Esophagus (tissue), 2 donors: ENCODE data around the gene SLC43A3. TPM values are rescaled to one million over a fixed set of nuclear protein-coding genes. Genes with fewer than 3 reads are reported as not detected.
A peak's percentile ranks its signal among the peaks of the same experiment; 100 is the strongest.

Source experiments
- H3K27ac ChIP-seq, 2 donors: one replicate each; pipeline ENCODE4 v1.5.1; 2013; ENCODE audit warnings: low read depth in 2 of 2, mild to moderate bottlenecking in 2 of 2, inconsistent platforms in 1 of 2, low read length in 1 of 2, moderate library complexity in 1 of 2
- H3K27me3 ChIP-seq, 2 donors: one replicate each; pipeline ENCODE4 v1.6.1; 2013; ENCODE audit warnings: low read length in 2 of 2, control low read depth in 1 of 2, mild to moderate bottlenecking in 1 of 2; ENCODE audit not compliant: insufficient read depth in 2 of 2, control insufficient read depth in 1 of 2
- H3K36me3 ChIP-seq, 2 donors: one replicate each; pipeline ENCODE4 v1.6.1; 2013; ENCODE audit warnings: low read length in 1 of 2; ENCODE audit not compliant: control insufficient read depth in 2 of 2, insufficient read depth in 2 of 2
- H3K4me1 ChIP-seq, 2 donors: one replicate each; pipeline ENCODE4 v1.6.1; 2013; ENCODE audit warnings: low read length in 1 of 2; ENCODE audit not compliant: control insufficient read depth in 2 of 2, insufficient read depth in 2 of 2
- H3K4me3 ChIP-seq, 2 donors: one replicate each; pipeline ENCODE4 v1.5.1; 2013; ENCODE audit warnings: low read length in 2 of 2, mild to moderate bottlenecking in 2 of 2, low read depth in 1 of 2, moderate library complexity in 1 of 2
- H3K9me3 ChIP-seq, 2 donors: one replicate each; pipeline ENCODE4 v1.6.1; 2013; ENCODE audit warnings: mild to moderate bottlenecking in 2 of 2, low read depth in 1 of 2, low read length in 1 of 2, moderate library complexity in 1 of 2; ENCODE audit not compliant: control insufficient read depth in 2 of 2, insufficient read depth in 1 of 2
- WGBS, 2 donors: extraction: QIAGEN DNeasy Blood & Tissue Kit; methylation state at CpG; one replicate each; pipeline ENCODE4 v1.1.7; 2013; 5-methylcytosine and 5-hydroxymethylcytosine counted together
- polyA plus RNA-seq, 2 donors: library from polyadenylated mRNA; stranded (reverse); fragments of 200-250 nt; gene quantifications; one replicate each; pipeline ENCODE4 v1.2.3, GENCODE V29; 2013
- donor health status: healthy with polysubstance abuse.
- donor health status: Bipolar disorder and iron deficiency.

SLC43A3 gene
- polyA plus RNA-seq, 2 donors: 24.0 to 28.9 TPM

DNA sequence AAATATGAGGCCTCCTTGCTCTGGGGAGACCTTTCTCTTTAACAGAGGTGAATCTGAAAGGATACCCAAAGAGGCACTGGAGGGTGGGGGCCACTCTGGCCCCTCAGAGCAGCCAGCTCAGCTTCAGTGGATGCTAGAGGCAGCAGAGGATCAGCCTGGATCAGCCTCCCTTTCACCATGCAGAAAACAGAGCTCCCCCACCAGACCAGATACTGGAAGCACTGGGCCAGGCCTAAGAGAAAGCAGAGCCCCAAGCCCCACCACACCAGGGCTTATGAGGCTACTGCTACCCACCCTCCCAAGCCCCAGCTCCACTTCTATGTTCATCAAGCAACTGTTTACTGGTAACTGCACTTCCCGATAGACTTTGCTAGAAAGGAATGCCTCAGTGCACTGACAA is 4.0 kb upstream of the SLC43A3 start:
- Histone ChIP-seq H3K27me3 (no peaks in the 10 kb centered on the region), H3K4me3 (no peak overlapping the region), H3K9me3 (no peaks in the 10 kb centered on the region), H3K4me1 (peaks cover 3 to 4% of the 10 kb centered on the region in 2 donors), H3K27ac (no peak overlapping the region), H3K36me3 (no peaks in the 10 kb centered on the region)
- WGBS, 2 donors: 79 to 95% methylated on average over 1 of the region's 1 CpG

DNA sequence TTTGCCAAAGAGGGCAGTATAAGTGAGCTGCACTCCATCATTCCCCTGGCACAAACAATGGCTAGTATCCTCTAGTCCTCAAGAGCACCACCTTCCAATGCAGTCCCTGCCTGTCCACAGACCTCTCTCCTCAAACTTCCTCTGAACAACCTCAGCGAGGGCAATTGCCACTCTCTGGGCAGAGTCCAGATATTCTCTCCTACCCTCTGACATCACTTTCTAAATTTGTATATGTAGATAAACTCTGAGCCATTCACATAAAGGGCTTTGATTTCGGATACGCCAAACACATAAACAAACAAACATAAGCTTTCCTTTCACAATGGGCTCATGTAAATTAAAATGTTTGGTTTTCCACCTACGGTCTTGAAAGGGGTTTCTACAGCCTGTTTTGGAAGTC is 3.0 kb upstream of the SLC43A3 start:
- Histone ChIP-seq H3K27me3 (no peaks in the 10 kb centered on the region), H3K4me1 (peaks cover 4 to 13% of the 10 kb centered on the region in 2 donors), H3K27ac (no peak overlapping the region), H3K9me3 (no peaks in the 10 kb centered on the region), H3K36me3 (no peaks in the 10 kb centered on the region), H3K4me3 (no peak overlapping the region)
- WGBS, 2 donors: 49 to 57% methylated on average over 4 of the region's 4 CpGs

DNA sequence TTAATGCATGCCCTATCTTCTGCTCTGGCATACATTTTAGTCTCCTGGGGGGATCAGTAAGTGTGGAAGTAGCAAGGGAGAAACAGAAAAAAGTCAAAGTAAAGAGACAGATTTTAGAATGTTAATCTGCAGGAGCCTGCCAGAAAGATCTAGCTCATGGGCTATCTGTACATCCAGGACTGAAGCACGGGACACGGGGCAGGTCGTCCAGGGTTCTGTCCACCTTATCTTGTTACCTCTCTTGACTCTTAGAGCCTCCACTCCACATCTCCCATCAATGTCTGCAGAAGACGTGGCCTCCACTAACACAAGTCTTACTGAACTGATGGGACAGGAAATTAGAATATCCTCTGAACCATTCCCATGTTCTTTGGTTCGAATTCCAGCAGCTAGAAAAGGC is 1.7 kb upstream of the SLC43A3 start:
- 84 to 94% methylated on average over 5 of the region's 5 CpGs for WGBS, 2 donors
- Histone ChIP-seq H3K9me3 (no peaks in the 10 kb centered on the region), H3K4me1 (peaks cover 4 to 21% of the 10 kb centered on the region in 2 donors), H3K36me3 (no peaks in the 10 kb centered on the region), H3K4me3 (no peak overlapping the region), H3K27me3 (no peaks in the 10 kb centered on the region), H3K27ac (no peak overlapping the region)

DNA sequence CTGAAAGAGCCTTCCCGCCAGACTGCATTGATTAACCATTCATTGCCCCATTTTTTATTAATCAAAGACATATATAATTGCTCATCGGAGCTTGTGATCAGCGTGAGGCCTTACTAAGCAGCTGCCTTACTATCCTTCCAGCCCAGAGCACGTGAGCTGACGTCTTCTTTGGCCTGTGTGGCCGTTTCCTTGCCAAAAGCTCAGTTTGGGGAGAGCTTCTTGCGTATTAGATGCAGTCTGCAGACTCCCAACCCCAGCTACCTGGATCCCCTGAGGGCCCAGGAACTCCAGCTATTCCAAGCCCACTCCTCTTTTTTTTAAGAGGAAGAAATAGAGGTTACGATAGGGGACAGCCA is 784 bp upstream of the SLC43A3 start:
- 25 to 40% methylated on average over 8 of the region's 8 CpGs for WGBS, 2 donors
- H3K27me3 ChIP-seq: no peaks in the 10 kb centered on the region
- H3K9me3 ChIP-seq: no peaks in the 10 kb centered on the region
- no peak overlapping the region for H3K4me3 ChIP-seq
- no peaks in the 10 kb centered on the region for H3K36me3 ChIP-seq
- H3K4me1 ChIP-seq: peaks cover 4 to 23% of the 10 kb centered on the region in 2 donors
- peak overlapping the region; percentile 96 to 97 for H3K27ac ChIP-seq

DNA sequence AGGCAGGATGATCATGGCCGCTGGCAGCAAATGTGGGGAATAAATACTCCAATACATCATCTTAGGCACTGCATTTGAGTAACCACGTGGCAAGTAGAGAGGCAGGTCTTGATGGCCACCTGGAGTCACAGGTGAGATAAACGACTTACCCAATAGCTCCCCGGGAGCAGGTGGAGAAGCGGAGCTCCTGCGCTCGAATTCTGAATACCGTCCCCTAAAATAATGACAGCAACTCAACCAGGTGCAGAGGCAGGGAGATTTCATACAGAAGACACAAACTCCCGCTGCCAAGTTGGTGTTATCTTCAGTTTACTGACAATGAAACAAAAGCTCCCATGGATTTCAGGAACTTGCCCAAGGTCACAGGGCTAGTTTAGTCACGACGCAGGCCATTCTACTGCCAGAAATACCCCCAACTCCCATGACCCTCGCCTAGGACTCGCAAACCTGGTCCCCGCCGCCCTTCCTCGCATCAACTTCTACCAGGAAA is 437 bp downstream of the SLC43A3 start:
- 8 to 9% methylated on average over 16 of the region's 16 CpGs for WGBS, 2 donors
- Histone ChIP-seq H3K9me3 (no peaks in the 10 kb centered on the region), H3K36me3 (no peaks in the 10 kb centered on the region), H3K27me3 (no peaks in the 10 kb centered on the region), H3K4me1 (peaks cover 4 to 23% of the 10 kb centered on the region in 2 donors), H3K27ac (peak overlapping the region; percentile 96 to 97), H3K4me3 (peak overlapping the region; percentile 54 to 55)

DNA sequence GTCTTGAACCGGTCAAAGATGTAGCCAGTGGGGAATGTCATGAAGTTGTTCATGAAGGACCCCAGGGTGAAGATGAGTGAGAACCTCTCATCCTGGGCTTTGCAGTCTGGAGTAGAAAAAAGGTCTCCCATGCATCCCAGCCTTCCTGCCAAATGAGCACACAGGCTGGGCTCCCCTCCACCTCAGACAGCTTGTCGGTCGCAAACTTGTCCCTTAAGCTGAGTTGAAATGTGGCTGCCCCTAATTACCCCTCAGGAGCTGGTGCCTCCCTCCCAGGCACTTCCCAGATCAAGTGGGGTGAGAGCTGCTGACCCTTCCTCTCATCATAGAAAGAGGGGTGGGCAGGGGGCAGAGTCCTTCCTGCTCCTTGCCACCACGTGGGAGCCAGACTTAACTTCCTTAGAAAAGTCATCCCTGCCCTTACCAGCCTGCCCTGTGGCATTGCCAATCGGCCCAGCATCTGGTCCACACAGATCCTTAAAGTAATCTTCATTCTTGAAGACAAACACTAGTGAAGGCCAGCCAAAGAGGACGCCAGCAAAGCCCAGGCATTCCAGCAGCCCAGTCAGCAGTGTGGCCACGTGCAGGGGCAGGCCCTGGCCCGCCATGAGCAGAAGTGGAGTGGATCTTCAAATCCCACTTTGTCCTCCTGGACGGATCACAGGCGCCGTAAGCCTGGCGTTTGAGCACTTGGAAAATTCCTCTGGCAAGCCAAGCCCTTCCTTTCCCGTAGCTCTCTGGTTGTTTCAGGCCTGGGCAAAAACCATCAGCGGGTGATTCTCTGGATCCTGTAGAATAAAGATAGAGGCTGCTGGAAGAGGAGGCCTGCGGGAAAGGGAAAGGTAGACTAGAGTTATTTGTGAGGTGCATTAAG is 1.1 kb downstream of the SLC43A3 start:
- H3K4me1 ChIP-seq: peaks cover 4 to 23% of the 10 kb centered on the region in 2 donors
- H3K4me3 ChIP-seq: peak overlapping the region; percentile 54 to 55
- H3K36me3 ChIP-seq: no peaks in the 10 kb centered on the region
- 10 to 27% methylated on average over 15 of the region's 15 CpGs for WGBS, 2 donors
- no peaks in the 10 kb centered on the region for H3K27me3 ChIP-seq
- H3K27ac ChIP-seq: peak overlapping the region; percentile 96 to 97
- H3K9me3 ChIP-seq: no peaks in the 10 kb centered on the region

DNA sequence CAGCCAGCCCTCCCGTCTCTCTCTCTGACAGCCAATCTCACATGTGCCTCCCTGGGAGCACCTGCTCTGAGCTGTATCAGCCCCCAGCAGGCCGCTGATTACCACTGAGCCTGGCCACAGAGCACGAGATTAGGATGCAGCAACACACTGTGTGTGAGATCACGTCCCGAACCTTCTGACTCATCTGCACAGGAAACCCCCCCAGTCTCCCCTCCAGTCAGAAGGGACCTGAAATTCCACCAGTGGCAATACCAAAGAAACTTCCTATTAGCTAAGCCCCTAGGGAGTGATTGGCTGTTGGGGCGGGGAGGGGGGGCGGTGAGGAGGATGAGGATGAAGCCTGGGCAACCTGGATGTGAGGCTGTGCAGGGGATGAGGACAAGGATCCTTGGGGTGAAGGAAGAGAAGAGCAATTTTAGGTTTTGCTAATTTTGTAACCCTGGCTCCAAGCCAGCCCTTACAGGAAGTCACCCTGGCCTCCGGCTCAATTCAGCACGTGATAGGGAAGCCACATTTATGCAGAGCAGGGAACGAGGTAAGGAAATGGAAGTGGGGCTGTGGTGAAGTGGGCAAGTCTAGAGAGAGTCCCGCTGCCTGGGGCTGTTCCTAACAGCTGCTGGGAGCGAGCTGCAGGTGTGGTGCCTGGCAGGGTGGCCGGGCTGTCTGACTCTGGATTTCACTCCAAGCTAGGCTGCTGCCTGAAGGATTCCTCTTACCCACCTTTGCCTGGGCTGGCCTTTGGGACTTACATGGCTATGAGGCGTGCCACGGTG is 1.9 kb downstream of the SLC43A3 start:
- Histone ChIP-seq H3K27me3 (no peaks in the 10 kb centered on the region), H3K27ac (peak overlapping the region; percentile 96 to 97), H3K4me3 (peak overlapping the region; percentile 7 to 55), H3K4me1 (peaks cover 4 to 23% of the 10 kb centered on the region in 2 donors), H3K36me3 (peaks cover under 1 to 4% of the 10 kb centered on the region in 2 donors), H3K9me3 (no peaks in the 10 kb centered on the region)
- 20 to 29% methylated on average over 15 of the region's 15 CpGs for WGBS, 2 donors

DNA sequence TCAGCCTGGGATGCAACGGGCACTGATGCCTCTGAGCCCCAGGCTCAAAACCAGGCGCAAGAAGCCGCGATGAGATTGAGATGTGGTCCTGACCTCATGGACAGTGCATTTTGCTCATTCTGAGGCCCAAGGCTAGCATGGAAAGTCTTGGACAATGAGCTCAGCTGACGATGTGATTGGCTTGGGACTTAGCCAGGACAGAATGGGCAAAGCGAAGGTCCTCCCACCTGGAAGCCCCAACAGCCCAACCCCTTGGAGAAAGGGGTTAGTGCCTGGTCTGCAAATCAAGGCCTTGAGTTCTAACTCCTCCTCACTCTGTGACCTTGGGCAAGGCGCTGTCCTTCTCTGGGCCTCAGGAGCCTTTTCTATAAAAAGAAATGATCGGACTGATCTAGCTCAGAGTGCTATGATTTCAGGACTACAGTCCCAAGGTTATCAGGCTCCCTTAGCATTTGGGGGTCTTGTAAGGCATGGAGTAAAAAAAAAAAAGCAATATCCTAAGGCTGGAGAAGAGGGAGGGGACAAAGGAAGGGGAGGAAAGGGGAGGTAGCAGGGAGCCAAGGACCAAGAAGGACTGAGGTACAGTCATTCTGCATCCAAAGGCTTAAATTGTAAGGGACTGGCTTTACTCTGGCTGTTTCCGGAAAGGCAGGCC is 2.7 kb downstream of the SLC43A3 start:
- Histone ChIP-seq H3K27ac (peak overlapping the region; percentile 96 to 97), H3K4me3 (peak overlapping the region in 1 of 2 donors; percentile 14), H3K4me1 (peaks cover 4 to 23% of the 10 kb centered on the region in 2 donors), H3K36me3 (peaks cover 2 to 4% of the 10 kb centered on the region in 2 donors), H3K27me3 (no peaks in the 10 kb centered on the region), H3K9me3 (no peaks in the 10 kb centered on the region)
- 75% methylated on average over 9 of the region's 9 CpGs for WGBS, 2 donors

DNA sequence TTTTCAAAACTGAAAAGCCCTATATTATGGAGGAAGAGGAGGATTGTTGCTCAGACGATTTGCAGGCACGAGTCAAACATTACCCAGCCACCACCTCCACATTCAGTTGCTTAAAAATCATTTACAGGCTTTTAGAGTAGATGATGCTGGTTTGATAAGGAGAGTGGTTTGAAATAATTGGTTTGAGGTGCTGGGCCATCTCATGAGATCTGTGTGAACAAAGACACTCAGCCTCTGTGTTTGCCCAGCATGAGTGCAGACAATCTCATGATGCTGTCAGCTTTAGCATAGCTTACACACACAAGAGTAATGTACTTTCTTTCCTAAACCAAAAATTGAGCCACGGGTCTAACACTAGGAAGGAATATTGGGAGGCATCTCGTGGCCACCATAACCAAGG is 4.3 kb downstream of the SLC43A3 start:
- Histone ChIP-seq H3K27ac (no peak overlapping the region), H3K9me3 (no peaks in the 10 kb centered on the region), H3K27me3 (no peaks in the 10 kb centered on the region), H3K36me3 (peaks cover 2 to 5% of the 10 kb centered on the region in 2 donors), H3K4me3 (no peak overlapping the region), H3K4me1 (peaks cover 4 to 23% of the 10 kb centered on the region in 2 donors)
- WGBS, 2 donors: 83 to 84% methylated on average over 4 of the region's 4 CpGs
